ENCODE measurements around the gene HUNK. TPM values are rescaled to one million over a fixed set of nuclear protein-coding genes. Genes with fewer than 3 reads are reported as not detected.

HUNK gene
- total RNA-seq, 1 donor from 2014 or later, result 41.9 TPM

DNA sequence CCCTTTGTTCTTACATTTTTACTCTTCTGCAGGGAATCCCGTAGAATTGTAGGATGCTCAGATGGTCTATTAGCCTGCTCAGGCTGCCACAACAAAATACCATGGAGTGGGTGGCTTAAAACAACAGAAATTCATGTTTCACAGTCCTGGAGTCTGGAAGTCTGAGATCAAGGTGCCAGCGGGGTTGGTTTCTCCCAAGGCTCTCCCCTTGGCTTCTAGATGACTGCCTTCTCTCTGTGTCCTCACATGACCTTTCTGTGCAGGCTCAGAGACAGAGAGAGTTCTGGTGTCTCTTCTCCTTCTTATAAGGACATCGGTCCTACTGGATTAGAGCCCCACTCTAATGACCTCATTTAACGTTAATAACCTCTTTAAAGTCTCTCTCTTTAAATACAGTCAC is 41.7 kb downstream of the HUNK start:
- Mint-ChIP-seq H3K27me3 (no peaks in the 10 kb centered on the region), H3K36me3 (ENCODE audit: insufficient read depth) (peaks cover 18% of the 10 kb centered on the region), H3K27ac (no peak overlapping the region), H3K4me1 (ENCODE audit: low read depth) (peaks cover 52% of the 10 kb centered on the region), H3K9me3 (ENCODE audit: low read depth) (peaks cover 6% of the 10 kb centered on the region), H3K4me3 (ENCODE audit: low read depth) (no peak overlapping the region)
- TF ChIP-seq, protein P1, sequence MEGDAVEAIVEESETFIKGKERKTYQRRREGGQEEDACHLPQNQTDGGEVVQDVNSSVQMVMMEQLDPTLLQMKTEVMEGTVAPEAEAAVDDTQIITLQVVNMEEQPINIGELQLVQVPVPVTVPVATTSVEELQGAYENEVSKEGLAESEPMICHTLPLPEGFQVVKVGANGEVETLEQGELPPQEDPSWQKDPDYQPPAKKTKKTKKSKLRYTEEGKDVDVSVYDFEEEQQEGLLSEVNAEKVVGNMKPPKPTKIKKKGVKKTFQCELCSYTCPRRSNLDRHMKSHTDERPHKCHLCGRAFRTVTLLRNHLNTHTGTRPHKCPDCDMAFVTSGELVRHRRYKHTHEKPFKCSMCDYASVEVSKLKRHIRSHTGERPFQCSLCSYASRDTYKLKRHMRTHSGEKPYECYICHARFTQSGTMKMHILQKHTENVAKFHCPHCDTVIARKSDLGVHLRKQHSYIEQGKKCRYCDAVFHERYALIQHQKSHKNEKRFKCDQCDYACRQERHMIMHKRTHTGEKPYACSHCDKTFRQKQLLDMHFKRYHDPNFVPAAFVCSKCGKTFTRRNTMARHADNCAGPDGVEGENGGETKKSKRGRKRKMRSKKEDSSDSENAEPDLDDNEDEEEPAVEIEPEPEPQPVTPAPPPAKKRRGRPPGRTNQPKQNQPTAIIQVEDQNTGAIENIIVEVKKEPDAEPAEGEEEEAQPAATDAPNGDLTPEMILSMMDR (IDR thresholded peaks at IDR 0.05; ENCODE audit: unreplicated experiment), result no peak
- no peak for DNase-seq (ENCODE audit: low spot score, unreplicated experiment)

DNA sequence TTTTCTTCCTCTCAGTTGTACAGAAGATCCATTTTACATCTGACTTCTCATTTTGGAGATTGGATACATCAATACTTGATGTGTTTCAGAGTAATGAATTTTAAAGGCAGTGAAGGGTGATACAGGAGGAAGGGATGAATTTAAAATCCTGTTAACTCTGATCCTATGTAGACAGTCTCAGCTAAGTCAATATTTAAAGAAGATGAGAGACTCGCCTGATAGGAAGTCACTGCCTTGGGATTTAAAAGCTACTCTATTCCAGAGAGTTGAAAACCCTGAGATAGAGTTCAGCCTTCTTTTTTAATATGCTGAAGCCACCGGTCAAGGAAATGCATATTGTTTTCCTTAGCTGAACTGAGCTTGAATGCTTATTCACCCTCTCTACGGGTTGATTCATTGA is 42.7 kb downstream of the HUNK start:
- peaks cover 7% of the 10 kb centered on the region for H3K9me3 Mint-ChIP-seq (ENCODE audit: low read depth)
- peaks cover 23% of the 10 kb centered on the region for H3K36me3 Mint-ChIP-seq (ENCODE audit: insufficient read depth)
- H3K4me3 Mint-ChIP-seq (ENCODE audit: low read depth), result no peak overlapping the region
- H3K4me1 Mint-ChIP-seq (ENCODE audit: low read depth), result peaks cover 47% of the 10 kb centered on the region
- TF ChIP-seq, protein P1 (IDR thresholded peaks at IDR 0.05; ENCODE audit: unreplicated experiment), result no peak
- no peak for DNase-seq (ENCODE audit: low spot score, unreplicated experiment)
- H3K27ac Mint-ChIP-seq, result no peak overlapping the region
- no peaks in the 10 kb centered on the region for H3K27me3 Mint-ChIP-seq

DNA sequence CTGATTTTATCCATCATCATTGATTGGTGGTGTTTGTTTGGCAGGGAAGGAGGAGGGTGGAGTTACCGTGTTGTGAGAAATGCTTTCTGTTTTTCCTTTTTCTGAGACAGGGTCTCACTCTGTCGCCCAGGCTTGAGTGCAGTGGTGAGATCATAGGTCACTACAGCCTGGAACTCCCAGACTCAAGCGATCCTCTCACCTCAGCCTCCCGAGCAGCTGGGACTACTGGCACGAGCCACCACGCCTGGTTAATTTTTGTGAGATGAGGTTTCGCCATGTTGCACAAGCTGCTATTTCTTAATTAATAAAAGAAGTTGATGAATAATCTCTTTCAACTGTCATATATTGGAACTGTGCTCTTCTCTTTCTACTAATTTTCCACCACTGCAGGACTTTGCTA is 44.3 kb downstream of the HUNK start:
- Mint-ChIP-seq H3K4me1 (ENCODE audit: low read depth) (peaks cover 42% of the 10 kb centered on the region), H3K4me3 (ENCODE audit: low read depth) (no peak overlapping the region), H3K36me3 (ENCODE audit: insufficient read depth) (peaks cover 21% of the 10 kb centered on the region), H3K9me3 (ENCODE audit: low read depth) (peaks cover 7% of the 10 kb centered on the region), H3K27me3 (no peaks in the 10 kb centered on the region), H3K27ac (peak overlapping the region; percentile 50)
- TF ChIP-seq, protein P1 (IDR thresholded peaks at IDR 0.05; ENCODE audit: unreplicated experiment), result no peak
- no peak for DNase-seq (ENCODE audit: low spot score, unreplicated experiment)

DNA sequence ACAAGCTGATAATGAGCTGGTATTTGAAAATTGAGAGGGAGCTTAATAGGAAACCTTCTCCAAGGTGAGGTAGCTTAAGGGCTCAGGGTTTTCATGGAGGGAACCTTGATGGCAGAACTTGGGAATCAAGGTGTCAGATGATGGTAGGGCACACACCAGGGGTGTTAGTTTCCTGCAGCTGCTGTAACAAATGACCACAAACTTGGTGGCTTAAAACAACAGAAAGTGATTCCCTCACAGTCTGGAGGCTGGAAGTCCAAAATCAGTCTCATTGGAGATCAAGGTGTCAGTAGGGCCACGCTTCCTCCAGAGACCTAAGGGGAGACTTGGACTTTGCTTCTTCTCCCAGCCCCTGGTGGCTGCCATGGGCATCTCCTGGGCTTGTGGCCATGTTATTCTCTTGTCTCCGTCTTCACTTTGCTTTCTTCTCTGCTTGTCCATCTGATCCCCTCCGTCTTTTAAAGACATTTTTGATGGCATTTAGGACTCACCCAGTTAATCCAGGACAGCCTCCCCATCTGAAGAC is 45.5 kb downstream of the HUNK start:
- Mint-ChIP-seq H3K36me3 (ENCODE audit: insufficient read depth) (peaks cover 19% of the 10 kb centered on the region), H3K4me3 (ENCODE audit: low read depth) (no peak overlapping the region), H3K9me3 (ENCODE audit: low read depth) (peaks cover 7% of the 10 kb centered on the region), H3K4me1 (ENCODE audit: low read depth) (peaks cover 33% of the 10 kb centered on the region), H3K27ac (no peak overlapping the region), H3K27me3 (no peaks in the 10 kb centered on the region)
- DNase-seq (ENCODE audit: low spot score, unreplicated experiment), result no peak
- TF ChIP-seq, protein P1 (IDR thresholded peaks at IDR 0.05; ENCODE audit: unreplicated experiment), result peak; percentile 13

DNA sequence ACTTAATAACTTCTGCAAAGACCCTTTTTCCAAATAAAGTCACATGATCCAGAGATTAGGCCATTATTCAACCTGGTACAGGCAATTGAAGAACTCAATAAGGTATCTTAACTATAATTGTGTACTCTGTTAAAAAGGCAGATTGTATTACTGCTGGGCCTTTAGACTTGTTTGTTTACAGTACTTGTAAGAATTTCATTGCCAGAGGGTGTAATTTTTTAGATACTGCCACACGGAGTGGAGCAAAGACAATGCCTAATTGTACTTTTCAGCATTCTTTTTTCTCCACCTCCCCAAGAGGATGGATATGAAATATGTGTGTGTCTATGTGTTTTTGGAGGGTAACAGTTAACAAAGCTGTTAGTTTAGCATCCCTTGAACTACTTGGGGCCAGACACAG is 47.5 kb downstream of the HUNK start:
- DNase-seq (ENCODE audit: low spot score, unreplicated experiment), result no peak
- TF ChIP-seq, protein P1 (IDR thresholded peaks at IDR 0.05; ENCODE audit: unreplicated experiment), result no peak
- Mint-ChIP-seq H3K27me3 (no peaks in the 10 kb centered on the region), H3K4me3 (ENCODE audit: low read depth) (no peak overlapping the region), H3K36me3 (ENCODE audit: insufficient read depth) (peaks cover 26% of the 10 kb centered on the region), H3K4me1 (ENCODE audit: low read depth) (peaks cover 16% of the 10 kb centered on the region), H3K27ac (no peak overlapping the region), H3K9me3 (ENCODE audit: low read depth) (peaks cover 7% of the 10 kb centered on the region)

Measured in progenitor cell of endocrine pancreas (in vitro differentiated cells).